Cardiac fibroblast (primary cell): ENCODE measurements around the gene RPS6KA3.

ENCODE experiments used
- DNase-seq, 2 donors: peaks; one replicate each; pipeline versions ENCODE4 v3.0.0 to v3.0.0-alpha.2; 2010; ENCODE audit warnings: low read depth in 2 of 2
- H3K4me3 ChIP-seq, 2 donors: replicated peaks in 1 of 2; 1 replicate in 1 of 2; 2 replicates in 1 of 2; pipeline ENCODE4 v1.5.1; 2011; ENCODE audit warnings: low read depth in 2 of 2, low read length in 2 of 2, mild to moderate bottlenecking in 2 of 2, moderate library complexity in 1 of 2
- TF ChIP-seq, protein P1 (sequence below): IDR thresholded peaks from one replicate; pipeline ENCODE4 v1.5.1; 2011; ENCODE audit warnings: low read depth, mild to moderate bottlenecking, low read length, inconsistent platforms

RPS6KA3 gene

DNA sequence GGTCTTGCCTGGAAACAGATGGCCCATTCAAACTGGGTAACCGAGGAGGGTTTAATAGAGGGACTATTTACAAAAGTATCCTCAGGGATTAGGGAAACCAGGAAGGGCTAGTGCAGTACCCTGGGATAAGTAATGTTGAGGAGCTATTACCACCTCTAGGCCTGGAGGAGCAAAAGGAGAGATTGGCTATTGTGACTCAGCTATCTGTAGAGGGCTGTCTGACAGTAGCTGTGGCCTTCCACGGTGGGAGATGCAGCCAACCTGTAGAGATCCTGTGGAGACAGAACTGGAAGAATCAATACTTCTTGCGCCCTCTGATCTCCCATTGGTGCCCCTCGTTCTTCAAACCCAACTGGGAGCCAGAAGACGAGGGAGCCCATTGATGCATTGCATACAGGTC, 34.1 kb upstream of the RPS6KA3 start:
- TF ChIP-seq, protein P1, sequence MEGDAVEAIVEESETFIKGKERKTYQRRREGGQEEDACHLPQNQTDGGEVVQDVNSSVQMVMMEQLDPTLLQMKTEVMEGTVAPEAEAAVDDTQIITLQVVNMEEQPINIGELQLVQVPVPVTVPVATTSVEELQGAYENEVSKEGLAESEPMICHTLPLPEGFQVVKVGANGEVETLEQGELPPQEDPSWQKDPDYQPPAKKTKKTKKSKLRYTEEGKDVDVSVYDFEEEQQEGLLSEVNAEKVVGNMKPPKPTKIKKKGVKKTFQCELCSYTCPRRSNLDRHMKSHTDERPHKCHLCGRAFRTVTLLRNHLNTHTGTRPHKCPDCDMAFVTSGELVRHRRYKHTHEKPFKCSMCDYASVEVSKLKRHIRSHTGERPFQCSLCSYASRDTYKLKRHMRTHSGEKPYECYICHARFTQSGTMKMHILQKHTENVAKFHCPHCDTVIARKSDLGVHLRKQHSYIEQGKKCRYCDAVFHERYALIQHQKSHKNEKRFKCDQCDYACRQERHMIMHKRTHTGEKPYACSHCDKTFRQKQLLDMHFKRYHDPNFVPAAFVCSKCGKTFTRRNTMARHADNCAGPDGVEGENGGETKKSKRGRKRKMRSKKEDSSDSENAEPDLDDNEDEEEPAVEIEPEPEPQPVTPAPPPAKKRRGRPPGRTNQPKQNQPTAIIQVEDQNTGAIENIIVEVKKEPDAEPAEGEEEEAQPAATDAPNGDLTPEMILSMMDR: no peak
- no peak for DNase-seq
- H3K4me3 ChIP-seq: no peak overlapping the region

GRCh38 chrX:20294957-20295356, 28.2 kb upstream of the RPS6KA3 start:
- H3K4me3 ChIP-seq: no peak overlapping the region
- no peak for DNase-seq
- TF ChIP-seq, protein P1: no peak

- TF ChIP-seq, protein P1: no peak
- no peak overlapping the region for H3K4me3 ChIP-seq
- DNase-seq: no peak
Measured at GRCh38 chrX:20294284-20294683, 27.6 kb upstream of the RPS6KA3 start.

GRCh38 chrX:20285511-20285910, 18.8 kb upstream of the RPS6KA3 start:
- TF ChIP-seq, protein P1: no peak
- DNase-seq: peak in 1 of 2 donors; percentile 65
- H3K4me3 ChIP-seq: no peak overlapping the region

DNA sequence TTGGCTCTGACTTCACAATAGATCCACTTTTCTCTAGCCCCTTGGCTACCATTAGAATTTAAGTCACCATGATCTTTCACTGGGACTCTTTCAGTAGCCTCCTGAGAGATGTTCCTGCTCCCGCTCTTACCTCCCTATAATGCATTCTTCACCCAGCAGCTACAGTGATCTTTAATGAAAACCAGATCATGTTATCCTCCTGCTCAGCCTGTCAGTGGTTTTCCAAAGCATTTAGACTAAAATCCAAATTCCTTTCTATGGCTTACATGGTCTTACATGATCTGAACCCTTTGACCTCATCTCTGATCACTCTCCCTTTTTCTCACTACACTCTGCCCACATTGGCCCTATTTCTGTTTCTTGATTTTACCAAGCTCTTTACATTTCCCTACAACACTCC, 18.3 kb upstream of the RPS6KA3 start:
- no peak for DNase-seq
- no peak overlapping the region for H3K4me3 ChIP-seq
- TF ChIP-seq, protein P1: no peak

- no peak for DNase-seq
- TF ChIP-seq, protein P1: no peak
- H3K4me3 ChIP-seq: no peak overlapping the region
Measured at GRCh38 chrX:20284444-20284843, 17.7 kb upstream of the RPS6KA3 start.

DNA sequence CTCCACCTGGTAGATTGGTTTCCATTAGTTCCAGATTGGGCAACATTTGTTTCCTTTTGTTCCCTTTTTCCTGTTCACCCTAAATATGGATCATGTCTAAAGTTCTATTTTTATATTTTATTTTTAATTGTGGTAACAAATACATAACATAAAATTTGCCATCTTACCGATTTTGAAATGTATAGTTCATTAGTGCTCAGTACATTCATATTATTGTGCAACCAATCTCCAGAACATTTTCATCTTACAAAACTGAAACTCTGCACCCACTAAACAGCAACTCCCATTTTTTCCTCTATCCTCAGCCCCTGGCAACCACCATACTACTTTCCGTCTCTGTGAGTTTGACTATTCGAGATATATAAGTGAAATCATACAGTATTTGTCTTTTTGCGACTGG, 14.2 kb upstream of the RPS6KA3 start:
- TF ChIP-seq, protein P1: no peak
- H3K4me3 ChIP-seq: no peak overlapping the region
- no peak for DNase-seq
